GM13977 (cell line): ENCODE results near the gene COX5A.
A peak's percentile ranks its signal among the peaks of the same experiment; 100 is the strongest.

ENCODE experiments used
- DNase-seq: peaks from one replicate; pipeline ENCODE4 v3.0.0; 2012; ENCODE audit warnings: low spot score
- in situ Hi-C: fragments of 300-500 bp; cut with MboI; formaldehyde crosslinking; loops from one replicate; pipeline ENCODE4 v1.12.0; 2022; ENCODE audit warnings: low sequenced_read_pairs, low pct_unique_long_range_greater_than_20kb, mixed read lengths, inconsistent platforms; ENCODE audit not compliant: unreplicated experiment
- TF ChIP-seq, protein P1 (sequence below): IDR thresholded peaks from 2 replicates; pipeline ENCODE4 v1.5.1; 2012; ENCODE audit warnings: mild to moderate bottlenecking, control low read depth; ENCODE audit not compliant: insufficient read depth; ENCODE audit errors: extremely low read depth, missing control alignments

Gene COX5A

DNA sequence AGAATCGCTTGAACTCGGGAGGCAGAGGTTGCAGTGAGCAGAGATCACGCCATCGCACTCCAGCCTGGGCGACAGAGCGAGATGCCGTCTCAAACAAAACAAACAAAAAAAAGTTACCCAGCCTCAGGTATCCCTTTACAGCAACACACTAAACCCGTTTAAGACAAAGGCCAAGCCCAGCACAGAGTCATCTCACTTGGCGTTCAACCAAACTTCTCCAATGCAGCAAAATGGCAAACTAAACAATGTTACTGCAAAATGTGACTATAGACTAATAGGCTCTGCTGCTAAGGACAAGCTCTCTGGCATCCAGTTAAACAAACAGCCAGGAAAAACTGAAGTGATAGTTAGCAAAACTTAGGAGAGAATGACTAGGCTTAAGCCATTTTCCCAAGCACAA, 24.8 kb downstream of the COX5A start:
- in situ Hi-C loops, result no loop called here
- DNase-seq, result no peak
- TF ChIP-seq, protein P1, sequence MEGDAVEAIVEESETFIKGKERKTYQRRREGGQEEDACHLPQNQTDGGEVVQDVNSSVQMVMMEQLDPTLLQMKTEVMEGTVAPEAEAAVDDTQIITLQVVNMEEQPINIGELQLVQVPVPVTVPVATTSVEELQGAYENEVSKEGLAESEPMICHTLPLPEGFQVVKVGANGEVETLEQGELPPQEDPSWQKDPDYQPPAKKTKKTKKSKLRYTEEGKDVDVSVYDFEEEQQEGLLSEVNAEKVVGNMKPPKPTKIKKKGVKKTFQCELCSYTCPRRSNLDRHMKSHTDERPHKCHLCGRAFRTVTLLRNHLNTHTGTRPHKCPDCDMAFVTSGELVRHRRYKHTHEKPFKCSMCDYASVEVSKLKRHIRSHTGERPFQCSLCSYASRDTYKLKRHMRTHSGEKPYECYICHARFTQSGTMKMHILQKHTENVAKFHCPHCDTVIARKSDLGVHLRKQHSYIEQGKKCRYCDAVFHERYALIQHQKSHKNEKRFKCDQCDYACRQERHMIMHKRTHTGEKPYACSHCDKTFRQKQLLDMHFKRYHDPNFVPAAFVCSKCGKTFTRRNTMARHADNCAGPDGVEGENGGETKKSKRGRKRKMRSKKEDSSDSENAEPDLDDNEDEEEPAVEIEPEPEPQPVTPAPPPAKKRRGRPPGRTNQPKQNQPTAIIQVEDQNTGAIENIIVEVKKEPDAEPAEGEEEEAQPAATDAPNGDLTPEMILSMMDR, result no peak

DNA sequence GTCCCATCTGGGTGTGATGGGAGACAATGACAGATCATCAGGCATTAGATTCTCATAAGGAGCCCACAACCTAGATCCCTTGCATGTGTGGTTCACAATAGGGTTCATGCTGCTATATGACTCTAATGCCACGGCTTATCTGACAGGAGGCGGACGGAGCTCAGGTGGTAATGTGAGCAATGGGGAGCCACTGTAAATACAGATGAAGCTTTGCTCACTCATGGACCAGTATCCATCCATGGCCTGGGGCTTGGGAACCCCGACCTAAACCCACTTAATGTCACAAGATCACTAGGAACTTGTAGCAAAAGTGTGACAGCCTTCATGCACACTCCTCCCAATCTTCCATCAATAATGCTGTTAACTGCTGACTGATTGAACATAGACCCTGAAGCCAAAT, 29.2 kb downstream of the COX5A start:
- in situ Hi-C loops, result no loop called here
- TF ChIP-seq, protein P1, result no peak
- DNase-seq, result no peak

DNA sequence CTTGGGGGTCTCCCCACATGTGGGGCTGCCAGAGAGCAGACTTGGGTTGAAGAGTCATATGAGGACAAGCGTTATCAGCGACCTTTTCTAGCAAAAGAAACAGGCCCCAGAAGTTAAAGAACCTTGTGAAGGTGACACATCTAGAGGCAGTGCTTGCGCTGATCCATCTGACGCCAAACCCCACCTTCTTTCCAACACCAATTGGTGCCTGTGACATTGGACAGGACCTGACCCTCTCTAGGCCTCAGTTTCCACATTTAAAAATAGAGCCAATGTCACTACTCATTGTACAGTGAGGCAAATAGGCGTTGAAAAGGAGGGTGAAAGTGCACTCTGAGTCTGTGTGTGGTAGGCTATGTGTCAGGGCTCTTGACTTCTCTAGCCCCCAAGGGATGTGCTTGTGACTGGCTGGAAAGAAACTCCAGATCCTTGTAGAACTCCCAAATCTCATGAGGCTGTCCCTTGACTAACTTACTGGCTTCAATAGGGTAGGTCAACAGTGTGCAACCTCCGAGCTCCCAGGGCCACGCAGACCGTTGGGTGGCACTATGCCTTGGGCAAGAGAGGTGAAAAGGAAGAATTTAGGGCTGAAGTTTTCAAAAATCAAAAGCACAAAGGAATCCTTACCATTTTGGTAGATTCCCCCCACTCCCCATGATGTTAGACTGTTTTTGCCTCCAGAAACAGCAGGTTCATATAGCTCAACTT, 30.6 kb downstream of the COX5A start:
- TF ChIP-seq, protein P1, result no peak
- DNase-seq, result no peak
- in situ Hi-C loops, result no loop called here

DNA sequence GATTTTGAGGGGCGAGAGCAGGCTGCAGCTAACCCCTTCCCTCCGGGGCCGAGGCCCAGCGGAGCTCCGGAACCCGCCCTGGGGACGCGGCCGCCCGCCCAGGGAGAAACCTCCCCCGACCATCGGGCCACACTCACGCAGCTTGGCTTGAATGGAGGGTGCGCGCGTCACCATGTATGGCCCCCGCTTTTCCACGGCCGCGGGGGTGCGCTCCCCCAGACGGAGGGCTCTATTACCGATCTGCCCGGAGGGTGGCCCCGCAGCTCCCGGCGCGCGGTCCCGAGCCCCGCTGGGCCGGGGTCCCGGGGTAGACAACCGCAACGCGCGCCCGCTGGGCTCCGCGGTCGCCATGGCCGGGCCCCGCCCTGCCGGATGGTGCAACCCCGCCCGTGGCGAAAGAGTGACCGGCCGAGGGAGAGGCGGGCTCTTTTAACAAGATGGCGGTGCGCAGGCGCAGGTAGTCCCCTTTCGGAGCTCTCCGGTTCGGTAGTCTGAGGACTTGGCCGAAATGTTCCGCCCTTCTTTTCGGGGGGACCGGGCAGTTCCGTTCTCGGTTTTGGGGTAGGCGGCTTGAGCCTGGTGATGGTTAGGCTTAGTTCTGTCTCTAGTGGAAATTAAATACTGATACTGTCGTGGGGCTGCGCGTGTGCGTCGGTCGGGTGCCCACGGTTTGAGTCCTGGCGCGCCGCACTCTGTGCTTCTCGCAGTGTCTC, 31.3 kb downstream of the COX5A start, which contains the start of gene FAM219B:
Gene FAM219B (minus strand): TSS at position 402 of the 713 bp plus-strand sequence. CDS start 51 bp downstream, at position 351.
- TF ChIP-seq, protein P1, result no peak
- DNase-seq, result peak; percentile 96
- in situ Hi-C loops, result no loop called here

DNA sequence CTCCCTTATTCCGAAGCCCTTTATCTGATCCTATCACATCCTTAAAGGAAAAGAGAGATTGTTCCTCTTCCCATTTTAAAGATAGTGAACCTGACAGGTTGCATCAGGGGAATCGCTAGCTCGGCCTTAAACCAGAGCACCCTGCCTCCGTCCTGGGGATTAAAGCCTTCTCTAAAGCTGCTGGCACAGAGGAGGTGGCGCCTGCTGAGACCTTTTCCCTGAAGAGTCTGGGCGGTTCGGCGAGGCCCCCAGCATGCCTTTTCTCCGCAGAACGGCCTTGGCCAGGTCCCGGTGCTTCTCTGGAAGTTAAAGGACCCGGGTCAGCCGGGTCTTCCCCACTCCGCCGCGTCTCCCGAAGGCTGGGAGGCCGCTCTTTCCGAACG, 31.8 kb downstream of the COX5A start:
- peak; percentile 52 for DNase-seq
- in situ Hi-C loops, result no loop called here
- TF ChIP-seq, protein P1, result no peak

DNA sequence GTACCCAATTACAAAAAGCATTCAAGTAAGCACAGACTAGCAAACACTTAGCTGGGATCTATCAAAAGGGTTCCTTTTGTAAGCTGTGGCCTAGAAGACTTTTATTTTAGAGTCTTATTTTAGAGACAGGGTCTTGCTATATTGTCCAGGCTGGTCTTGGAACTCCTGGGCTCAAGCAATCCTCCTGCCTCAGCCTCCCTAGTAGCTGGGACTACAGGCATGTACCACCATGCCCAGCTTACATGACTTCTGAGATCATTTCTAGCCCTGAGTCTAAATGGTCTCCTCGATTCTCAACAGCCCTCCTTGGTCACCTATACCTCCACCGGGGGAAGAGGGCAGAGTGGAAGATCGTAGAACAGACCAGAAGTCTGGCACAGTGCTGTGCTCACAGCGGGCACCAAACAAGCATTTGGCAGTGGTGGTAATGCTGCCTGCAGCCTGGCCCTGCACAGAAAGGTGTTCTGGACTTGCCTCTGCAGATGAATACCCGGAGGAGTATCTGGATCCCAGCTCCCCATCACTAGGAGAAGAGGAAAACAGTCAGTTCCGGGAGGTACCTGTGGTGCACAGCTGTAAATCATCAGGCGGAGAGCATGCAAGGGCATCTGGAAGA, 33.6 kb downstream of the COX5A start:
- TF ChIP-seq, protein P1, result no peak
- in situ Hi-C loops, result no loop called here
- DNase-seq, result no peak
